Calu3 (cell line): Measurements from ENCODE around the gene TBC1D22B. TPM values are rescaled to one million over a fixed set of nuclear protein-coding genes. Genes with fewer than 3 reads are reported as not detected.
A peak's percentile ranks its signal among the peaks of the same experiment; 100 is the strongest.

Experiments
- BruUV-seq: library from RNA; stranded (reverse); fragments of 400-500 nt; replicated peaks from 2 replicates; lab custom pipeline; 2021; lab: Mats Ljungman, UMichigan
- CTCF ChIA-PET: fragments of 300-600 bp; sonication (Branson Sonifier 250); formaldehyde crosslinking; loops from one replicate; lab custom pipeline; 2022; ENCODE audit warnings: antibody characterized with exemption; lab: Charles Lee
- DNase-seq: peaks from one replicate; pipeline ENCODE4 v3.0.0; 2022
- H3K27ac Mint-ChIP-seq: one replicate; pipeline ENCODE4 v1.8.0; 2022; ENCODE audit warnings: mixed read lengths; ENCODE audit not compliant: unreplicated experiment
- H3K27me3 Mint-ChIP-seq: one replicate; pipeline ENCODE4 v1.8.0; 2022; ENCODE audit warnings: mixed read lengths; ENCODE audit not compliant: unreplicated experiment
- H3K36me3 Mint-ChIP-seq: one replicate; pipeline ENCODE4 v1.8.0; 2022; ENCODE audit warnings: mild to moderate bottlenecking, moderate library complexity, mixed read lengths; ENCODE audit not compliant: insufficient read depth, unreplicated experiment
- H3K4me1 Mint-ChIP-seq: one replicate; pipeline ENCODE4 v1.8.0; 2022; ENCODE audit warnings: mild to moderate bottlenecking, low read depth, mixed read lengths; ENCODE audit not compliant: unreplicated experiment
- H3K4me3 Mint-ChIP-seq: one replicate; pipeline ENCODE4 v1.8.0; 2022; ENCODE audit warnings: mild to moderate bottlenecking, low read depth, moderate library complexity, mixed read lengths; ENCODE audit not compliant: unreplicated experiment
- H3K9me3 Mint-ChIP-seq: one replicate; pipeline ENCODE4 v1.8.0; 2022; ENCODE audit warnings: low read depth, mixed read lengths; ENCODE audit not compliant: unreplicated experiment
- CTCF ChIP-seq: fragments of 200-600 bp; IDR thresholded peaks from one replicate; pipeline ENCODE4 v1.8.0; 2022; ENCODE audit warnings: antibody characterized with exemption; ENCODE audit not compliant: unreplicated experiment
- intact Hi-C: fragments of 100-400 bp; cut with micrococcal nuclease; formaldehyde crosslinking; loops from one replicate; pipeline ENCODE4 v1.10.0; 2022; ENCODE audit not compliant: unreplicated experiment
- total RNA-seq: library from RNA; stranded (reverse); gene quantifications from 2 replicates; pipeline ENCODE4 v1.2.3, GENCODE V29; 2022

The TBC1D22B gene
- total RNA-seq, 1 experiment from 2014 or later: 14.6 TPM

GRCh38 chr6:37236921-37237320, 20.7 kb upstream of the TBC1D22B start:
- BruUV-seq: no TSS peak
- H3K4me3 Mint-ChIP-seq: no peak overlapping the region
- peaks cover 40% of the 10 kb centered on the region for H3K4me1 Mint-ChIP-seq
- peak overlapping the region; percentile 31 for H3K27ac Mint-ChIP-seq
- peaks cover 11% of the 10 kb centered on the region for H3K36me3 Mint-ChIP-seq
- no peaks in the 10 kb centered on the region for H3K27me3 Mint-ChIP-seq
- CTCF ChIA-PET: interaction anchor here (0.8 kb wide), 1 partner anchor 21 kb away, joined by 3 read pairs; the partner anchor contains the start of genes TBC1D22B and TMEM217
- intact Hi-C loops: no loop called here
- no peak for TF ChIP-seq CTCF
- DNase-seq: no peak
- no peaks in the 10 kb centered on the region for H3K9me3 Mint-ChIP-seq

- no peak for TF ChIP-seq CTCF
- CTCF ChIA-PET: interaction anchor here (0.7 kb wide), 1 partner anchor 753 kb away, joined by 3 read pairs; no protein-coding TSS in a partner anchor
- no TSS peak for BruUV-seq
- peaks cover 49% of the 10 kb centered on the region for H3K4me1 Mint-ChIP-seq
- intact Hi-C loops: no loop called here
- no peaks in the 10 kb centered on the region for H3K9me3 Mint-ChIP-seq
- no peak overlapping the region for H3K27ac Mint-ChIP-seq
- no peak overlapping the region for H3K4me3 Mint-ChIP-seq
- H3K36me3 Mint-ChIP-seq: peaks cover 20% of the 10 kb centered on the region
- no peak for DNase-seq
- no peaks in the 10 kb centered on the region for H3K27me3 Mint-ChIP-seq
Measured at GRCh38 chr6:37237789-37238188, 19.8 kb upstream of the TBC1D22B start.

GRCh38 chr6:37238381-37238780, 19.2 kb upstream of the TBC1D22B start:
- peaks cover 25% of the 10 kb centered on the region for H3K36me3 Mint-ChIP-seq
- peak overlapping the region; percentile 74 for H3K27ac Mint-ChIP-seq
- no peak for TF ChIP-seq CTCF
- no TSS peak for BruUV-seq
- H3K4me1 Mint-ChIP-seq: peaks cover 55% of the 10 kb centered on the region
- H3K4me3 Mint-ChIP-seq: no peak overlapping the region
- CTCF ChIA-PET: interaction anchor here (0.7 kb wide), 1 partner anchor 752 kb away, joined by 3 read pairs; no protein-coding TSS in a partner anchor
- H3K9me3 Mint-ChIP-seq: no peaks in the 10 kb centered on the region
- intact Hi-C loops: no loop called here
- no peak for DNase-seq
- H3K27me3 Mint-ChIP-seq: no peaks in the 10 kb centered on the region

GRCh38 chr6:37239526-37239925, 18.0 kb upstream of the TBC1D22B start:
- CTCF ChIA-PET: interaction anchor here (0.6 to 1.4 kb wide), 6 partner anchors 15 to 625 kb away, joined by 3 to 5 read pairs (median 3); no protein-coding TSS in a partner anchor

More at GRCh38 chr6:37239526-37239925, 18.0 kb upstream of the TBC1D22B start:
- no peak for DNase-seq
- Mint-ChIP-seq H3K4me1 (peaks cover 64% of the 10 kb centered on the region), H3K9me3 (no peaks in the 10 kb centered on the region), H3K4me3 (no peak overlapping the region), H3K27ac (peak overlapping the region; percentile 99), H3K36me3 (peaks cover 33% of the 10 kb centered on the region), H3K27me3 (no peaks in the 10 kb centered on the region)
- no peak for TF ChIP-seq CTCF
- intact Hi-C loops: no loop called here
- BruUV-seq: TSS peak; percentile 80
